ENCODE data around the gene CCL4L2. TPM values are rescaled to one million over a fixed set of nuclear protein-coding genes. Genes with fewer than 3 reads are reported as not detected.
"Not testable (repeated sequence)": the region's sequence is repeated elsewhere in the genome, so short reads cannot be mapped to it uniquely, and the experiment has no call there.

CCL4L2 gene
- 1.3 and 1.9 TPM in 2 replicates for total RNA-seq

DNA sequence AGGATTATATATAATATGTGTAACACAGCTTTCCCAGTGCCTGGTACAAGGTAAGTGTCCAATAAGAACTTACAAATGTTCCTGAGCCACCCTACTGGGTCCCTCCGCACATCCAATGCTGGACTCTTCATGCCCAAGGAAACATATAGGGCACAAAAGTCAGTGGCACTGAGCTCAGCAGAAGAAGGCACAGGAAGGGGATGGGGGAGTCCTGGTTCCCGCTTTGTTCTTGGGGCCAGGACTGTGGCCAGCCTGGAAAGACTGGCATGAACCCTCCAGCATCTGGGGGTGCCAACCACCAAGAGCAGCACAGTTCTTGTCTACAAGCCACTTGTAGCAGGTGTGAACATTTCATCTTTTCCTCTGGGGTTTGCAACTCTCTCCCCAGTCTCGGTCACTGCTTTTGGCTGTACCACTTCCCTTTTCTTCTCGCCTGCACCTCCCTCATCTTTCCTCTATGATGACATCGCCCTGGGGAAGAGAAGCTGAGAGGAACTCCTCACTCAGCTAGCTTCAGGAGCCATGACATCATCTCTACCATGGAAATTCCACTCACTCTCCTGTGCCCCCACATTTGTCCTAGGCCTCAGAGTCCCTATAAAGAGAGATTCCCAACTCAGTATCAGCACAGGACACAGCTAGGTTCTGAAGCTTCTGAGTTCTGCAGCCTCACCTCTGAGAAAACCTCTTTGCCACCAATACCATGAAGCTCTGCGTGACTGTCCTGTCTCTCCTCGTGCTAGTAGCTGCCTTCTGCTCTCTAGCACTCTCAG is at the start of gene CCL4L2:
CCL4L2 (plus strand) TSS at position 625 of the 773 bp plus-strand sequence.
- H3K4me3 Mint-ChIP-seq (ENCODE audit: low read depth); H3K36me3 Mint-ChIP-seq (ENCODE audit: low read depth); H3K9me3 Mint-ChIP-seq; intact Hi-C loops (cut with micrococcal nuclease); H3K27ac Mint-ChIP-seq; DNase-seq (ENCODE audit: low spot score): not testable (repeated sequence)
- peaks cover 32% of the 10 kb centered on the region for H3K27me3 Mint-ChIP-seq (ENCODE audit: low read depth)
- H3K4me1 Mint-ChIP-seq (ENCODE audit: low read depth) = peaks cover 11% of the 10 kb centered on the region

DNA sequence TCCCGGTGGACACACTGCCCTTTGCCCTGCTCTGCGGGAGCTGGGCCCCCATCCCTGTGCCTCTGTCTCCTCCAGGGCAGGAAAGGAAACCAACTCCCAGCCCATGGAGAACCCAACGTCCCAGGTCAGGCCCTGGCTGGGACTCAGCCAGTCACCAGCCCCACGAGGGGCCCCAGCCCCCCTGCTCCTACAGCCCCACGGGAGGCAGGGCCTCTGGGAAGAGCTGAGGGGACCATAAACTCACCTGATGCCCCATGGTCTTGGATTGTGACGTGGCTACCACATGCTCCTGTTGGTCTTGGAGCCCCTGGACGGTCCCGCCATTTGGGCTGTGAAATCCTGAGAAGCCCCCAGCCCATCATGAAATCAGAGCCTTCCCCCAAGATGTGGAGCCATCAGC is 42.0 kb upstream of the CCL4L2 start:
- H3K4me3 Mint-ChIP-seq (ENCODE audit: low read depth); H3K4me1 Mint-ChIP-seq (ENCODE audit: low read depth); H3K27ac Mint-ChIP-seq; H3K36me3 Mint-ChIP-seq (ENCODE audit: low read depth); intact Hi-C loops (cut with micrococcal nuclease); H3K9me3 Mint-ChIP-seq; H3K27me3 Mint-ChIP-seq (ENCODE audit: low read depth); DNase-seq (ENCODE audit: low spot score): not testable (repeated sequence)

DNA sequence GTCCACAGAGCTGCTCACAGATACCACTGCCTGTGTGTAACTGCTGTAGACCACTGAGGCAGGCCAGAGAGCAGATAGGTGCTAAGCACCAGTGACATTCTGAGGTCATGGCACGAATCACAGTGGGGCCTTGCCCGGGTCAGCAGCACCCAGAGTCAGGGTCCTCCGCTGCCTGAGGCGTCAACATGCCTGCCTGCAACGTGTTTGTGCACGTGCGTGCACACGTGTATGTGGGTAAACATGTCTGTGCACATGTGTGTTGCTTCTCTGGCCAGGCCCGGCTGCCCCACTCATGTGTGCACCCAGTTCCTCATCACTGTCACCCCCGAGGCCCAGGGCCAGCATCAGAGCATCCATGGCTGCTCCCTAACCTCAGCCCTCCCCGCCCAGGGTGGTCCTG is 34.3 kb upstream of the CCL4L2 start, which contains the start of gene TBC1D3B:
TBC1D3B (minus strand) TSS at position 101 of the 400 bp plus-strand sequence. CDS start 1,586 bp downstream, outside the sequence.
- H3K4me3 Mint-ChIP-seq (ENCODE audit: low read depth); intact Hi-C loops (cut with micrococcal nuclease): not testable (repeated sequence)

DNA sequence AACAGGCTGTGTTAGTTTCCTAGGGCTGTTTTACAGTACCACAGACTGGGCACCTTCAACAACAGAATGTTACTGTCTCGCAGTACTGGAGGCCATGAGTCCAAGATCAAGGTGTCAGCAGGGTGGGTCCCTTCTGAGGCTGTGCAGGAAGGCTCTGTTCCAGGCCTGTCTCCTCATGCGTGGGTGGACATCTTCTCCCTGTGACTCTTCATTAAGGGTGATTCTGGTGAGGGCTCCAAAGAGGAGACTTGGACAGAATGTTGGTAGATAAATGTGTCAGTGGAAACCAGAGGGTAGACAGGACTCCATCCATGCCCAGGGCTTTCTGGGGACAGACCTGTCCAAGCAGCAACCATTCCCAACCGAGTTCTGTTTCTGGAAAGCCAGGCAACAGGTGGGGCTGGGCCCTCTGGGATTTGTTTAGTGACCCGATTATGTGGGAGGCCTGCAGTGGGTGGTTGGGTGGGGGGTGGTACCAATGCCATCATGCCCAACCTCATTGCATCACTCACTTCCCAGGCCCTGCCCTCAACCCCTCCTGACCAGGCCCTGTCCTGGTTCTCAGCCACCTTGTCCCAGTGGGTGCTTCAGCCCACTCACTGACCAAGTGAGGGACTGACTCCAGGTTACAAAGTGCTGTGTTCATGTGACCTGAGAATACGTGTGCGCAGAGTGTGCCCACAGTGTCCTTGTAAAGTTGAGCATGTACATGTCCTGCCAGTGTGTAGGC is 29.3 kb upstream of the CCL4L2 start:
- H3K4me3 Mint-ChIP-seq (ENCODE audit: low read depth); H3K9me3 Mint-ChIP-seq; H3K4me1 Mint-ChIP-seq (ENCODE audit: low read depth); H3K36me3 Mint-ChIP-seq (ENCODE audit: low read depth); DNase-seq (ENCODE audit: low spot score); H3K27ac Mint-ChIP-seq; intact Hi-C loops (cut with micrococcal nuclease): not testable (repeated sequence)
- H3K27me3 Mint-ChIP-seq (ENCODE audit: low read depth) = peaks cover 36% of the 10 kb centered on the region

More for the DNA sequence above, 34.3 kb upstream of the CCL4L2 start, which contains the start of gene TBC1D3B:
- not testable (repeated sequence) for H3K27me3 Mint-ChIP-seq (ENCODE audit: low read depth); H3K9me3 Mint-ChIP-seq; H3K27ac Mint-ChIP-seq; H3K36me3 Mint-ChIP-seq (ENCODE audit: low read depth); H3K4me1 Mint-ChIP-seq (ENCODE audit: low read depth); DNase-seq (ENCODE audit: low spot score)

GRCh38 chr17:36182176-36183000 is 28.5 kb upstream of the CCL4L2 start:
- intact Hi-C loops (cut with micrococcal nuclease) = no loop called here
- H3K9me3 Mint-ChIP-seq = no peaks in the 10 kb centered on the region
- H3K4me1 Mint-ChIP-seq (ENCODE audit: low read depth) = no peaks in the 10 kb centered on the region
- H3K27me3 Mint-ChIP-seq (ENCODE audit: low read depth) = peaks cover 36% of the 10 kb centered on the region
- no peak for DNase-seq (ENCODE audit: low spot score)
- no peak overlapping the region for H3K27ac Mint-ChIP-seq
- no peaks in the 10 kb centered on the region for H3K36me3 Mint-ChIP-seq (ENCODE audit: low read depth)
- no peak overlapping the region for H3K4me3 Mint-ChIP-seq (ENCODE audit: low read depth)

DNA sequence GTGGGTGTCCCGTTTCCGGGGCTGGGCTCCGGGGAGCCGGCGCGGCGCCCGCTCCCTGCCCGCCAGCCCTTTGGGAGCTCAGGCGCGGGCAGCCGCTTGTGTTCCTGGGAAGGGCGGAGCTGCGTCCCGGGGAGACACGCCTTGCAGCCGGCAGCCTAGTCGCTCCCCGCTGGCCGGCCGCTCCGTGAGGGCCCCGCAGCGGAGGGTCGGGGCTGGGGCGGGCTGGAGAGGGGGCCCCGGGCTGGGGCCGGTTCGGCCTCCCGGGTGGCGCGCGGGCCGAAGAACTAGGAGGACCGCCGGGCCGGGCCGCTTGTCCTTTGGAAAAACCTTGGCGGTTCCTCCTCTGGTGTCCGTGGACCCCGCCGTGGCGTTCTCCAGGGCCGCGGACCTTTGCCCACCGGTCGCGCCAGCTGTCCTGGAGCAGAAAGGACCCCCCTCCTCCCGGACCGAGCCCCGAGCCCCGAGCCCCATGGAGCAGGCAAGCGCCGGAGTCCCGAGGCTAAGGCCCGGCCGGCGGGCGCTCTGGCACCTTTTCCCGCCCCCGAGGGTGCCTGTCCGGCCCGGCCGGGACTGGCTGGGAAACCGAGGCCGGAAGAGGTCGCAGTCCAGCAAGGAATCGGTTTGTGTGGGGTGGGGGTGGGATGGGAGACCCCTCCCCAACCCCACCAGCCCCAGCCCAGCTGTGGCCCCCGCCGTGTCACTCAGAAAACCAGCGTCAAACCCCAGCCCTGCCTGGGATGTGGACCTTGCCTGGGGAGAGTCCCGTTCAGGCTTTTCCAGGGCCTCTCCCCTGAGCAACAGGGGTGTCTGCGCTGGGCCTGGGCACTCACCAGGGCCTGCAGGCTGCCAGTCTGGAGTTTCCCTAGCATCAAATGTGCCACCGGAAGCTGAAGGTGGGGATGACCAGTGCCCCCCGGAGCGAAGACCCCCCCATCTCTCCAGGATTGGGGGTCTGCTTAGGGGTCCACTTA is 27.6 kb upstream of the CCL4L2 start:
- Mint-ChIP-seq H3K27me3 (ENCODE audit: low read depth) (peaks cover 42% of the 10 kb centered on the region), H3K36me3 (ENCODE audit: low read depth) (no peaks in the 10 kb centered on the region), H3K9me3 (no peaks in the 10 kb centered on the region), H3K27ac (no peak overlapping the region), H3K4me1 (ENCODE audit: low read depth) (peaks cover 4% of the 10 kb centered on the region), H3K4me3 (ENCODE audit: low read depth) (no peak overlapping the region)
- DNase-seq (ENCODE audit: low spot score) = no peak
- intact Hi-C loops (cut with micrococcal nuclease) = no loop called here

- Mint-ChIP-seq H3K27ac (no peak overlapping the region), H3K36me3 (ENCODE audit: low read depth) (no peaks in the 10 kb centered on the region), H3K9me3 (no peaks in the 10 kb centered on the region), H3K27me3 (ENCODE audit: low read depth) (peaks cover 42% of the 10 kb centered on the region), H3K4me1 (ENCODE audit: low read depth) (peaks cover 9% of the 10 kb centered on the region), H3K4me3 (ENCODE audit: low read depth) (no peak overlapping the region)
- intact Hi-C loops (cut with micrococcal nuclease) = no loop called here
- DNase-seq (ENCODE audit: low spot score) = no peak
Observed at GRCh38 chr17:36184023-36184765, 26.7 kb upstream of the CCL4L2 start.

DNA sequence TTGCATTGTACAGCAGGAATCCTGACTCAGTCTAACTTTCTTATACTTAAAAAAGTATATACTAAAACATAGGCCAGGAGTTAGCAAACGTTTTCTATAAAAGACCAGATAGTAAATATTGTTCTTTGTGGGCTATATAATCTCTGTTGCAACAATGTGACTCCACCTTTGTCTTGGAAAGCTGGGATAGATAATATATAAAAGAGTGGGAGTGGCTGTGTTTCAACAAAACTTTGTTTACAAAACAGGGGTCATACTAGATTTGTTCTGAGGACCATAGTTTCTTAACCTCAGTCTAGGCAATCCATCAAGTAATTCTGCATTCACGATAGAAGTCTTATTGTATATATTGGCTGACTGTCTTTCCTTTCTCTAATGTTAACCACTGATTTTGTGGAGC is 25.4 kb upstream of the CCL4L2 start:
- Mint-ChIP-seq H3K4me3 (ENCODE audit: low read depth) (no peak overlapping the region), H3K4me1 (ENCODE audit: low read depth) (peaks cover 10% of the 10 kb centered on the region), H3K27me3 (ENCODE audit: low read depth) (peaks cover 42% of the 10 kb centered on the region), H3K27ac (no peak overlapping the region), H3K9me3 (no peaks in the 10 kb centered on the region), H3K36me3 (ENCODE audit: low read depth) (no peaks in the 10 kb centered on the region)
- intact Hi-C loops (cut with micrococcal nuclease) = no loop called here
- DNase-seq (ENCODE audit: low spot score) = no peak

GRCh38 chr17:36186810-36187763 is 23.8 kb upstream of the CCL4L2 start:
- intact Hi-C loops (cut with micrococcal nuclease); H3K27ac Mint-ChIP-seq: not testable (repeated sequence)

DNA sequence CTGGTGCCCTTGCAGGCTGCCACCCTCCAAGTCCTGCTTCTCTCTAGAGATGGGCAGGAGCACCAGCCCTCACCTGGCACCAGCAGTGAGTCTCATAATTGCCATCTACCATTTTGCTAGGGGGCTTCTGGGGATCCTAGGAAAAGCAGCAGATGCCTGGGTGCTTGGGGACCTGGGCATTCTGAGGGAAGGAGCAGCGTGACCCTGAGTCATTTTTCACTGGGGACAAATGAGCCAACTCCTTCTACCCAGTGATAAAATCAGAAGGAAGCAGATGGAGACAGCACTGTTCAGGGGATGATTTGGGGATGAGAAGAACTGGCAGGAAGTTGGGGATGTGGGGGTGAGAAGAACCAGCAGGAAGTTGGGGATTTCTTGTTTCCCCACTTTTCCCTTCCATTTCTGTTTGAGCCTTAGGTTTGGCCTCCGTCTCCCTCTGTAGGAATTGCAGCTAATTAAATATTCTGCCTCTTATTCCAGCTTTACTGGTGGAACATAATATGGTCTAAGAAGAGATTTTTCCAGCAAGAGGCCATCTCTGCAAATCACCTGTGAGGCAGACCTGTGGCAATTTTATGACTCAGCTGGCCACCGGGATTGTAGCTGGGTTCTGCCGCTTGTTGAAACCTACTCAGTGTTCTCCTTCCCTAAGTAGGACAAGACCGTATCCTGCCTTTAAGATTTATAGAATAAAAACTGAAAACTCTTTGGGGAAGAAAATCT is 22.8 kb upstream of the CCL4L2 start:
- not testable (repeated sequence) for H3K4me3 Mint-ChIP-seq (ENCODE audit: low read depth)
- H3K27me3 Mint-ChIP-seq (ENCODE audit: low read depth) = peaks cover 30% of the 10 kb centered on the region

More at GRCh38 chr17:36186810-36187763, 23.8 kb upstream of the CCL4L2 start:
- Mint-ChIP-seq H3K27me3 (ENCODE audit: low read depth) (peaks cover 32% of the 10 kb centered on the region), H3K4me1 (ENCODE audit: low read depth) (peaks cover 10% of the 10 kb centered on the region)
- not testable (repeated sequence) for H3K4me3 Mint-ChIP-seq (ENCODE audit: low read depth); H3K9me3 Mint-ChIP-seq; DNase-seq (ENCODE audit: low spot score); H3K36me3 Mint-ChIP-seq (ENCODE audit: low read depth)

More for the DNA sequence above, 22.8 kb upstream of the CCL4L2 start:
- H3K27ac Mint-ChIP-seq; H3K9me3 Mint-ChIP-seq; H3K36me3 Mint-ChIP-seq (ENCODE audit: low read depth); DNase-seq (ENCODE audit: low spot score); intact Hi-C loops (cut with micrococcal nuclease): not testable (repeated sequence)
- peaks cover 16% of the 10 kb centered on the region for H3K4me1 Mint-ChIP-seq (ENCODE audit: low read depth)

Measured in activated T-helper 2 cell treated with anti-CD3 and anti-CD28 coated beads, Interferon-gamma antibody, Interleukin-2, Interleukin-4, amounts not matched to agents 10 μg/mL and 5 μg/mL and 100 μg/mL, durations not matched to agents 14 hours and 24 hours and 36 hours (primary cell).